GM12865 (cell line): ENCODE results near the gene CSH1.
"Not testable (repeated sequence)": the region's sequence is repeated elsewhere in the genome, so short reads cannot be mapped to it uniquely, and the experiment has no call there.

Experiments used
- DNase-seq: peaks from one replicate; pipeline ENCODE4 v3.0.0; 2010; ENCODE audit warnings: low read depth
- H3K4me3 ChIP-seq: 2 replicates; pipeline ENCODE4 v1.5.1; 2011; ENCODE audit warnings: mild to moderate bottlenecking, low read depth, low read length, control low read depth
- CTCF ChIP-seq: IDR thresholded peaks from 2 replicates; pipeline ENCODE4 v1.5.1; 2011; ENCODE audit warnings: low read length, control low read depth, low read depth, inconsistent platforms; ENCODE audit not compliant: insufficient read depth; ENCODE audit errors: missing control alignments

Gene CSH1

GRCh38 chr17:63927464-63928171 is 31.2 kb upstream of the CSH1 start:
- TF ChIP-seq CTCF = no peak
- 0 out of 2 replicates have a peak overlapping the region, but pooled peaks have one; percentile 5 for H3K4me3 ChIP-seq
- DNase-seq = peak; percentile 50

GRCh38 chr17:63926164-63926563 is 29.8 kb upstream of the CSH1 start:
- DNase-seq = no peak
- no peak overlapping the region for H3K4me3 ChIP-seq
- no peak for TF ChIP-seq CTCF

GRCh38 chr17:63925615-63926014 is 29.2 kb upstream of the CSH1 start:
- no peak overlapping the region for H3K4me3 ChIP-seq
- no peak for DNase-seq
- TF ChIP-seq CTCF = no peak

GRCh38 chr17:63922402-63922801 is 26.0 kb upstream of the CSH1 start:
- H3K4me3 ChIP-seq = not testable (repeated sequence)
- peak; percentile 47 for DNase-seq

- not testable (repeated sequence) for H3K4me3 ChIP-seq
- DNase-seq = peak; percentile 35
These were observed 24.4 kb upstream of the CSH1 start for GRCh38 chr17:63920779-63921178.

- not testable (repeated sequence) for DNase-seq, H3K4me3 ChIP-seq
These were observed 23.7 kb upstream of the CSH1 start for GRCh38 chr17:63920050-63920449.

- H3K4me3 ChIP-seq = no peak overlapping the region
- DNase-seq = peak; percentile 89
- TF ChIP-seq CTCF = peak; percentile 97
These were observed 22.9 kb upstream of the CSH1 start for GRCh38 chr17:63919311-63919723.

GRCh38 chr17:63918789-63919305 is 22.5 kb upstream of the CSH1 start, which contains the start of gene GH1:
Gene GH1, minus strand, starts transcription at chr17:63918839. Its CDS starts 63 bp downstream, at chr17:63918776.
- DNase-seq, H3K4me3 ChIP-seq: not testable (repeated sequence)

- DNase-seq = no peak
- no peak for TF ChIP-seq CTCF
- no peak overlapping the region for H3K4me3 ChIP-seq
These were observed 21.9 kb upstream of the CSH1 start for GRCh38 chr17:63918305-63918704.
